ENCODE measurements around the gene ADCY1. TPM values are rescaled to one million over a fixed set of nuclear protein-coding genes. Genes with fewer than 3 reads are reported as not detected.

The ADCY1 gene
- total and polyA plus RNA-seq, 8 donors, result 0.33 to 1.8 (median 1.3) TPM

DNA sequence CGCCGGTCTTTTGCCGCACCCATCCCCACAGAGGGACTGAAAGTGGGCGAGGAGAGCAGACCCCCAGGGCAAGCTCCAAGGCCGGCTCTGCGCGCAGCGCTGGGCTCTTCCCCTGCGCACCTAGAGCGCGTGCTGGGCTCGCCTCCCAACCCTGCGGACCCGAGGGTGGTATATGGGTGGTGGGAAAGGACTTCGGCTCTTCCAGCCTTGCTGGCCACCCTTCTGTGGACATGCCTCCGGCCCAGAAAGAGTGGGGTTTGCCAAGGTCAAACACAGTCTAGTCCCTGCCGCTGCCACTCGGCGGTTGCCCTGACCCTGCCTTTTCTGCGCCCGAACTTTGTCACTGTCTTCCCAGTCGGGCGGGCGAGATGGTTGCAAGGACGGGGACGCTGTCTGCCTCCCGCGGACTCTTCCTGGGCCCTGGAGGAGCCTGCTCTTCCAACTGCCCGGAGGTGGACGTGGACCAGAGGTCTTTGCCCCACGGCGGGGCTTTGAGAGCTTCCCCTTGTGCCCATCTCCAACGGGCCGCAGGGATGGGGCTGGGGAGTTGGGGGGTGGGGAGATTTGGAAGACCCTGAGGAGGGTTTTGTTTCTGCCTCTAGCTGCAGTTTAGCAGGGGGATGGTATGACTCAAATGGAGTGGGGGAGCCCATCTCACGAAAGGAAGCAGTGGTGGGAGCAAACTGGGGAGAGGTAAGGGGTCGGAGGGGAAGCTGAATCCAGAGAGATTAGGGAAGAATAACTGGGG lies 1.5 kb downstream of the ADCY1 start:
- Histone ChIP-seq H3K36me3 (no peaks in the 10 kb centered on the region), H3K27me3 (peaks cover 0 to 65% (median 26%) of the 10 kb centered on the region in 3 donors), H3K4me3 (peak overlapping the region; percentile 53 to 72 (median 60)), H3K4me1 (peaks cover 13 to 23% (median 21%) of the 10 kb centered on the region in 4 donors), H3K27ac (no peak overlapping the region), H3K9me3 (no peaks in the 10 kb centered on the region)
- WGBS, 5 donors, result 11 to 17% (median 14%) methylated on average over 25 to 36 of the region's 36 CpGs
- no peak for DNase-seq
- intact Hi-C loops (cut with DNase I; ENCODE audit: low total_unique reads), result no loop called here
- TF ChIP-seq EP300 (IDR thresholded peaks at IDR 0.05) (no peak), POLR2A (IDR thresholded peaks at IDR 0.05) (no peak), POLR2AphosphoS5 (IDR thresholded peaks at IDR 0.05) (no peak)
- TF ChIP-seq, protein P1, sequence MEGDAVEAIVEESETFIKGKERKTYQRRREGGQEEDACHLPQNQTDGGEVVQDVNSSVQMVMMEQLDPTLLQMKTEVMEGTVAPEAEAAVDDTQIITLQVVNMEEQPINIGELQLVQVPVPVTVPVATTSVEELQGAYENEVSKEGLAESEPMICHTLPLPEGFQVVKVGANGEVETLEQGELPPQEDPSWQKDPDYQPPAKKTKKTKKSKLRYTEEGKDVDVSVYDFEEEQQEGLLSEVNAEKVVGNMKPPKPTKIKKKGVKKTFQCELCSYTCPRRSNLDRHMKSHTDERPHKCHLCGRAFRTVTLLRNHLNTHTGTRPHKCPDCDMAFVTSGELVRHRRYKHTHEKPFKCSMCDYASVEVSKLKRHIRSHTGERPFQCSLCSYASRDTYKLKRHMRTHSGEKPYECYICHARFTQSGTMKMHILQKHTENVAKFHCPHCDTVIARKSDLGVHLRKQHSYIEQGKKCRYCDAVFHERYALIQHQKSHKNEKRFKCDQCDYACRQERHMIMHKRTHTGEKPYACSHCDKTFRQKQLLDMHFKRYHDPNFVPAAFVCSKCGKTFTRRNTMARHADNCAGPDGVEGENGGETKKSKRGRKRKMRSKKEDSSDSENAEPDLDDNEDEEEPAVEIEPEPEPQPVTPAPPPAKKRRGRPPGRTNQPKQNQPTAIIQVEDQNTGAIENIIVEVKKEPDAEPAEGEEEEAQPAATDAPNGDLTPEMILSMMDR (IDR thresholded peaks at IDR 0.05), result no peak

- DNase-seq, result no peak
- TF ChIP-seq EP300 (IDR thresholded peaks at IDR 0.05) (no peak), POLR2A (IDR thresholded peaks at IDR 0.05) (no peak), POLR2AphosphoS5 (IDR thresholded peaks at IDR 0.05) (no peak)
- TF ChIP-seq, protein P1 (IDR thresholded peaks at IDR 0.05), result no peak
- no peaks in the 10 kb centered on the region for H3K9me3 ChIP-seq
- intact Hi-C loops (cut with DNase I; ENCODE audit: low total_unique reads), result no loop called here
- peaks cover 13 to 23% (median 21%) of the 10 kb centered on the region in 4 donors for H3K4me1 ChIP-seq
- H3K4me3 ChIP-seq, result no peak overlapping the region
- 68 to 73% (median 71%) methylated on average over 12 of the region's 12 CpGs for WGBS, 5 donors
- H3K27me3 ChIP-seq, result peaks cover 0 to 65% (median 26%) of the 10 kb centered on the region in 3 donors
- H3K36me3 ChIP-seq, result no peaks in the 10 kb centered on the region
- H3K27ac ChIP-seq, result no peak overlapping the region
These were observed 2.2 kb downstream of the ADCY1 start for GRCh38 chr7:45576249-45576929.

GRCh38 chr7:45578022-45578421 lies 3.9 kb downstream of the ADCY1 start:
- no peak overlapping the region for H3K27ac ChIP-seq
- H3K9me3 ChIP-seq, result no peaks in the 10 kb centered on the region
- H3K4me3 ChIP-seq, result no peak overlapping the region
- no peak for DNase-seq
- H3K27me3 ChIP-seq, result peaks cover 0 to 59% (median 26%) of the 10 kb centered on the region in 3 donors
- no peak for TF ChIP-seq EP300 (IDR thresholded peaks at IDR 0.05)
- TF ChIP-seq POLR2A (IDR thresholded peaks at IDR 0.05), result no peak
- TF ChIP-seq, protein P1 (IDR thresholded peaks at IDR 0.05), result no peak
- no peak for TF ChIP-seq POLR2AphosphoS5 (IDR thresholded peaks at IDR 0.05)
- WGBS, 5 donors, result 70 to 88% (median 80%) methylated on average over 3 of the region's 3 CpGs
- intact Hi-C loops (cut with DNase I; ENCODE audit: low total_unique reads), result no loop called here
- peaks cover 13 to 23% (median 21%) of the 10 kb centered on the region in 4 donors for H3K4me1 ChIP-seq
- no peaks in the 10 kb centered on the region for H3K36me3 ChIP-seq

GRCh38 chr7:45578467-45578866 lies 4.3 kb downstream of the ADCY1 start:
- WGBS, 5 donors, result 88 to 100% (median 91%) methylated on average over 1 of the region's 1 CpG

More at GRCh38 chr7:45578467-45578866, 4.3 kb downstream of the ADCY1 start:
- no peak for DNase-seq
- H3K4me1 ChIP-seq, result peaks cover 13 to 23% (median 21%) of the 10 kb centered on the region in 4 donors
- no peaks in the 10 kb centered on the region for H3K36me3 ChIP-seq
- intact Hi-C loops (cut with DNase I; ENCODE audit: low total_unique reads), result no loop called here
- no peak overlapping the region for H3K4me3 ChIP-seq
- H3K27me3 ChIP-seq, result peaks cover 0 to 54% (median 26%) of the 10 kb centered on the region in 3 donors
- no peak overlapping the region for H3K27ac ChIP-seq
- no peaks in the 10 kb centered on the region for H3K9me3 ChIP-seq
- no peak for TF ChIP-seq POLR2A (IDR thresholded peaks at IDR 0.05)
- no peak for TF ChIP-seq POLR2AphosphoS5 (IDR thresholded peaks at IDR 0.05)
- TF ChIP-seq, protein P1 (IDR thresholded peaks at IDR 0.05), result no peak
- TF ChIP-seq EP300 (IDR thresholded peaks at IDR 0.05), result no peak

Measured in stomach (tissue), 9 donors.